BE2C (cell line): ENCODE results near the gene NUP205.

Experiments used
- DNase-seq: peaks from one replicate; pipeline ENCODE4 v3.0.0-alpha.2; 2020
- H3K27me3 ChIP-seq: fragments of 250-450 bp; sonication (Bioruptor Pico); 2 replicates; pipeline ENCODE4 v1.5.1; 2020; ENCODE audit warnings: mild to moderate bottlenecking
- H3K36me3 ChIP-seq: fragments of 250-450 bp; sonication (Bioruptor Pico); 2 replicates; pipeline ENCODE4 v1.5.1; 2020; ENCODE audit warnings: mild to moderate bottlenecking
- H3K4me1 ChIP-seq: fragments of 250-450 bp; sonication (Bioruptor Pico); 2 replicates; pipeline ENCODE4 v1.5.1; 2020
- H3K4me3 ChIP-seq: 2 replicates; pipeline ENCODE4 v1.5.1; 2011; ENCODE audit warnings: low read depth, low read length
- H3K9me3 ChIP-seq: fragments of 250-450 bp; sonication (Bioruptor Pico); 2 replicates; pipeline ENCODE4 v1.5.1; 2020
- CTCF ChIP-seq: IDR thresholded peaks from 2 replicates; pipeline ENCODE4 v1.5.1; 2012; ENCODE audit warnings: mild to moderate bottlenecking, low read depth, low read length

The NUP205 gene

GRCh38 chr7:135552148-135552547, 5.6 kb upstream of the NUP205 start:
- H3K4me1 ChIP-seq = no peaks in the 10 kb centered on the region
- H3K9me3 ChIP-seq = no peaks in the 10 kb centered on the region
- no peak overlapping the region for H3K4me3 ChIP-seq
- DNase-seq = no peak
- H3K36me3 ChIP-seq = no peaks in the 10 kb centered on the region
- no peaks in the 10 kb centered on the region for H3K27me3 ChIP-seq
- TF ChIP-seq CTCF = no peak

GRCh38 chr7:135553346-135553745, 4.4 kb upstream of the NUP205 start:
- no peak overlapping the region for H3K4me3 ChIP-seq
- no peak for TF ChIP-seq CTCF
- H3K4me1 ChIP-seq = no peaks in the 10 kb centered on the region
- H3K36me3 ChIP-seq = no peaks in the 10 kb centered on the region
- no peaks in the 10 kb centered on the region for H3K9me3 ChIP-seq
- no peak for DNase-seq
- H3K27me3 ChIP-seq = no peaks in the 10 kb centered on the region

GRCh38 chr7:135558337-135558767, 635 bp downstream of the NUP205 start:
- Histone ChIP-seq H3K9me3 (no peaks in the 10 kb centered on the region), H3K4me3 (peak overlapping the region; percentile 99), H3K27me3 (no peaks in the 10 kb centered on the region), H3K36me3 (peaks cover 6% of the 10 kb centered on the region), H3K4me1 (no peaks in the 10 kb centered on the region)
- TF ChIP-seq CTCF = peak; percentile 70
- peak; percentile 71 for DNase-seq

- no peaks in the 10 kb centered on the region for H3K27me3 ChIP-seq
- H3K9me3 ChIP-seq = no peaks in the 10 kb centered on the region
- no peak for TF ChIP-seq CTCF
- no peak for DNase-seq
- peak overlapping the region; percentile 99 for H3K4me3 ChIP-seq
- H3K4me1 ChIP-seq = no peaks in the 10 kb centered on the region
- H3K36me3 ChIP-seq = peaks cover 11% of the 10 kb centered on the region
Measured at GRCh38 chr7:135558881-135559280, 1.2 kb downstream of the NUP205 start.

- Histone ChIP-seq H3K27me3 (no peaks in the 10 kb centered on the region), H3K9me3 (no peaks in the 10 kb centered on the region), H3K4me1 (no peaks in the 10 kb centered on the region), H3K4me3 (no peak overlapping the region), H3K36me3 (peaks cover 12% of the 10 kb centered on the region)
- TF ChIP-seq CTCF = no peak
- no peak for DNase-seq
Measured at GRCh38 chr7:135560631-135561030, 2.9 kb downstream of the NUP205 start.

GRCh38 chr7:135562720-135563119, 5.0 kb downstream of the NUP205 start:
- DNase-seq = no peak
- Histone ChIP-seq H3K36me3 (peaks cover 12% of the 10 kb centered on the region), H3K4me3 (no peak overlapping the region), H3K4me1 (peaks cover 2% of the 10 kb centered on the region; the same call in 1 of the 2 replicates), H3K9me3 (no peaks in the 10 kb centered on the region), H3K27me3 (no peaks in the 10 kb centered on the region)
- no peak for TF ChIP-seq CTCF
